A549 (cell line): Measurements from ENCODE around the gene ADH1C. TPM values are rescaled to one million over a fixed set of nuclear protein-coding genes. Genes with fewer than 3 reads are reported as not detected.
"Not testable (repeated sequence)": the region's sequence is repeated elsewhere in the genome, so short reads cannot be mapped to it uniquely, and the experiment has no call there.

Source experiments
- ATAC-seq, 2 experiments: fragments of 200-7000 bp in 1 of 2; fragments of >200 bp in 1 of 2; cut with Nextera tagmentation in 1 of 2; cut with Tn5 transposase in 1 of 2; 3 replicates each; pipeline versions ENCODE4 v1.8.0 to v1.9.1; 2018 to 2020; ENCODE audit warnings: mild to moderate bottlenecking in 1 of 2, moderate library complexity in 1 of 2
- CTCF ChIA-PET: fragments of 300-600 bp; sonication (Branson Sonifier 250); formaldehyde crosslinking; extraction: SDS; loops from one replicate; lab custom pipeline; 2021; ENCODE audit warnings: antibody characterized with exemption, inconsistent platforms; lab: Yijun Ruan, JAX
- POLR2A ChIA-PET: fragments of 350-600 bp; formaldehyde crosslinking; extraction: SDS; loops from one replicate; lab custom pipeline; 2021; ENCODE audit warnings: antibody characterized with exemption, inconsistent platforms; lab: Yijun Ruan, JAX
- DNase-seq, 2 experiments: peaks; one replicate each; pipeline versions ENCODE4 v3.0.0 to v3.0.0-alpha.2; 2011 to 2016; ENCODE audit warnings: low read depth in 1 of 2, low spot score in 1 of 2
- FAIRE-seq: peaks from 2 replicates; lab custom pipeline; 2011; peaks lifted over from hg19 to GRCh38; lab: Jason Lieb, UNC
- H3K27ac ChIP-seq, 2 experiments: fragments of >200 bp; sonication (Bioruptor Twin); formaldehyde crosslinking; 3 replicates each; pipeline ENCODE4 v1.5.1; 2016 to 2017
- H3K4me1 ChIP-seq: fragments of >200 bp; sonication (Bioruptor Twin); formaldehyde crosslinking; 3 replicates; pipeline ENCODE4 v1.6.1; 2016
- H3K4me2 ChIP-seq: fragments of >200 bp; sonication (Bioruptor Twin); formaldehyde crosslinking; 3 replicates; pipeline ENCODE4 v1.6.1; 2016
- H3K4me3 ChIP-seq: fragments of >200 bp; sonication (Bioruptor Twin); formaldehyde crosslinking; 3 replicates; pipeline ENCODE4 v1.5.1; 2016
- H3K9me3 ChIP-seq: fragments of >200 bp; sonication (Bioruptor Twin); formaldehyde crosslinking; 3 replicates; pipeline ENCODE4 v1.6.1; 2016
- BCL3 ChIP-seq: fragments of >200 bp; sonication (Bioruptor Twin); formaldehyde crosslinking; IDR thresholded peaks from 3 replicates; pipeline ENCODE4 v1.6.1; 2016
- CBX2 ChIP-seq: fragments of 200-600 bp; sonication (generic); IDR thresholded peaks from 2 replicates; pipeline ENCODE4 v1.6.1; 2016; ENCODE audit warnings: low read depth, mild to moderate bottlenecking, borderline replicate concordance
- CTCF ChIP-seq: fragments of >200 bp; sonication (Bioruptor Twin); formaldehyde crosslinking; IDR thresholded peaks from 3 replicates; pipeline ENCODE4 v1.5.1; 2016
- EHMT2 ChIP-seq: fragments of 200-600 bp; sonication (generic); IDR thresholded peaks from 2 replicates; pipeline ENCODE4 v1.6.1; 2016; ENCODE audit warnings: antibody characterized with exemption, low read depth, mild to moderate bottlenecking, moderate library complexity
- FOSB ChIP-seq: fragments of 250-450 bp; sonication (Bioruptor Pico); IDR thresholded peaks from 2 replicates; pipeline ENCODE4 v1.5.0; 2020; ENCODE audit warnings: mild to moderate bottlenecking, moderate library complexity
- FOXS1 ChIP-seq: fragments of 250-450 bp; sonication (Bioruptor Pico); IDR thresholded peaks from 2 replicates; pipeline ENCODE4 v1.5.0; 2020; ENCODE audit warnings: mild to moderate bottlenecking, moderate library complexity
- GATA3 ChIP-seq: IDR thresholded peaks from 2 replicates; pipeline ENCODE4 v1.6.1; 2012; ENCODE audit warnings: borderline replicate concordance
- JUN ChIP-seq, 2 experiments: fragments of >200 bp; sonication (Bioruptor Twin); formaldehyde crosslinking; IDR thresholded peaks; 2 replicates in 1 of 2; 3 replicates in 1 of 2; pipeline ENCODE4 v1.6.1; 2016 to 2017
- KDM5A ChIP-seq: fragments of 200-600 bp; sonication (generic); IDR thresholded peaks from 2 replicates; pipeline ENCODE4 v1.6.1; 2016; ENCODE audit warnings: antibody characterized with exemption, mild to moderate bottlenecking
- MAZ ChIP-seq: fragments of 150-350 bp; IDR thresholded peaks from 2 replicates; pipeline ENCODE4 v1.6.1; 2014; ENCODE audit warnings: antibody characterized with exemption, low read depth, low read length, borderline replicate concordance
- NPAS2 ChIP-seq: fragments of 250-450 bp; sonication (Bioruptor Pico); IDR thresholded peaks from 2 replicates; pipeline ENCODE4 v1.8.0; 2022; ENCODE audit warnings: mild to moderate bottlenecking, moderate library complexity, borderline replicate concordance
- PHF8 ChIP-seq: fragments of 200-600 bp; sonication (generic); IDR thresholded peaks from 2 replicates; pipeline ENCODE4 v1.6.1; 2016; ENCODE audit warnings: low read depth, mild to moderate bottlenecking, antibody characterized with exemption, moderate library complexity, borderline replicate concordance
- POLR2AphosphoS2 ChIP-seq: conservative IDR thresholded peaks from 2 replicates; pipeline ENCODE4 v1.6.1; 2012; ENCODE audit warnings: low read length, improper control_type of control experiment, inconsistent platforms
- RAD21 ChIP-seq, 2 experiments: fragments of >200 bp in 1 of 2; sonication (Bioruptor Twin) in 1 of 2; formaldehyde crosslinking in 1 of 2; IDR thresholded peaks in 1 of 2; conservative IDR thresholded peaks in 1 of 2; 2 replicates in 1 of 2; 3 replicates in 1 of 2; pipeline ENCODE4 v1.6.1; 2012 to 2018; ENCODE audit warnings: inconsistent platforms in 1 of 2
- RARB ChIP-seq: fragments of 250-450 bp; sonication (Bioruptor Pico); IDR thresholded peaks from 2 replicates; pipeline ENCODE4 v1.8.0; 2021; ENCODE audit warnings: mild to moderate bottlenecking, moderate library complexity
- RCOR1 ChIP-seq: fragments of 150-350 bp; IDR thresholded peaks from 2 replicates; pipeline ENCODE4 v1.6.1; 2014; ENCODE audit warnings: antibody characterized with exemption, low read length, low read depth
- SMC3 ChIP-seq: fragments of >200 bp; sonication (Bioruptor Twin); formaldehyde crosslinking; IDR thresholded peaks from 3 replicates; pipeline ENCODE4 v1.6.1; 2018; ENCODE audit warnings: inconsistent platforms
- TFCP2L1 ChIP-seq: fragments of 250-450 bp; sonication (Bioruptor Pico); IDR thresholded peaks from 2 replicates; pipeline ENCODE4 v1.5.0; 2021; ENCODE audit warnings: mild to moderate bottlenecking
- TP53 ChIP-seq: fragments of 250-450 bp; sonication (Bioruptor Pico); IDR thresholded peaks from 2 replicates; pipeline ENCODE4 v1.5.0; 2021; ENCODE audit warnings: mild to moderate bottlenecking, moderate library complexity
- ZFP36 ChIP-seq: fragments of 450-650 bp; IDR thresholded peaks from 2 replicates; pipeline ENCODE4 v1.6.1; 2014; ENCODE audit warnings: borderline replicate concordance; ENCODE audit not compliant: partially characterized antibody
- WGBS: methylation state at CpG from one replicate; pipeline ENCODE4 v1.1.6; 2017; ENCODE audit errors: missing lambda C conversion rate; 5-methylcytosine and 5-hydroxymethylcytosine counted together
- polyA plus RNA-seq, 4 experiments: library from polyadenylated mRNA; depleted of rRNA in 3 of 4; stranded (reverse); fragments of >200 nt; fragmentation: RNase III in 1 of 4; extraction: RNeasy Plus Mini Kit Qiagen cat#74134 plus additional on column Dnase treatment in 1 of 4; gene quantifications; 2 replicates in 3 of 4; 3 replicates in 1 of 4; pipeline ENCODE4 v1.2.3, GENCODE V29; 2011 to 2017

Gene ADH1C
- polyA plus RNA-seq, 2 of the 4 experiments (the other 2 are of a cell fraction), result not detected

- DNase-seq (no peak), FAIRE-seq (no peak), ATAC-seq (no peak)
- WGBS, result 29% methylated on average over 2 of the region's 2 CpGs
- Histone ChIP-seq H3K4me2 (no peak overlapping the region), H3K4me3 (no peak overlapping the region), H3K4me1 (no peaks in the 10 kb centered on the region), H3K27ac (no peak overlapping the region), H3K9me3 (no peaks in the 10 kb centered on the region)
- CTCF ChIA-PET, result no interaction called here
- TF ChIP-seq KDM5A, result no peak
- TF ChIP-seq TFCP2L1 (CRISPR knock-in tag), result no peak
- POLR2A ChIA-PET, result no interaction called here
Observed at GRCh38 chr4:99351487-99351886, 1.1 kb downstream of the ADH1C start.

GRCh38 chr4:99349338-99349737, 3.2 kb downstream of the ADH1C start:
- H3K27ac ChIP-seq, result no peak overlapping the region
- H3K4me1 ChIP-seq, result no peaks in the 10 kb centered on the region
- ATAC-seq (no peak), DNase-seq (no peak), FAIRE-seq (no peak)
- TF ChIP-seq JUN (IDR thresholded peaks at IDR 0.05) (no peak), TP53 (CRISPR knock-in tag) (no peak), PHF8 (no peak), FOSB (no peak), MAZ (no peak), POLR2AphosphoS2 (no peak), CBX2 (no peak), BCL3 (no peak), NPAS2 (no peak), RAD21 (conservative IDR thresholded peaks at IDR 0.05 in 1 of 2, IDR thresholded peaks at IDR 0.05 in 1 of 2) (no peak)
- POLR2A ChIA-PET, result no interaction called here
- H3K9me3 ChIP-seq, result no peaks in the 10 kb centered on the region
- CTCF ChIA-PET, result no interaction called here
- H3K4me3 ChIP-seq, result no peak overlapping the region
- no peak overlapping the region for H3K4me2 ChIP-seq

GRCh38 chr4:99342624-99343023, 9.9 kb downstream of the ADH1C start:
- H3K9me3 ChIP-seq, FAIRE-seq, POLR2A ChIA-PET, H3K27ac ChIP-seq, CTCF ChIA-PET, H3K4me3 ChIP-seq, DNase-seq, H3K4me2 ChIP-seq, H3K4me1 ChIP-seq, ATAC-seq: not testable (repeated sequence)
- WGBS, result 47% methylated on average over 7 of the region's 7 CpGs

GRCh38 chr4:99341426-99341825, 11.1 kb downstream of the ADH1C start:
- TF ChIP-seq RCOR1, result no peak
- TF ChIP-seq MAZ, result no peak
- no peak for TF ChIP-seq RARB
- no peak for TF ChIP-seq SMC3
- no peak for TF ChIP-seq ZFP36
- no peak for TF ChIP-seq EHMT2
- TF ChIP-seq FOXS1 (CRISPR knock-in tag), result no peak
- TF ChIP-seq CTCF, result no peak
- no peak for TF ChIP-seq GATA3
- TF ChIP-seq RAD21 (conservative IDR thresholded peaks at IDR 0.05 in 1 of 2, IDR thresholded peaks at IDR 0.05 in 1 of 2), result no peak
- TF ChIP-seq, all 56 proteins: peak for 0
- no peak overlapping the region for H3K4me3 ChIP-seq
- H3K27ac ChIP-seq, result no peak overlapping the region
- no peaks in the 10 kb centered on the region for H3K9me3 ChIP-seq
- H3K4me2 ChIP-seq, result no peak overlapping the region
- FAIRE-seq (no peak), ATAC-seq (no peak), DNase-seq (no peak)
- ChIA-PET POLR2A (no interaction called here), CTCF (no interaction called here)
- H3K4me1 ChIP-seq, result no peaks in the 10 kb centered on the region
- 7% methylated on average over 1 of the region's 1 CpG for WGBS
